Measurements from ENCODE around the gene MMP14. TPM values are rescaled to one million over a fixed set of nuclear protein-coding genes. Genes with fewer than 3 reads are reported as not detected.

The MMP14 gene
- total RNA-seq, 1 donor, result 580 TPM

DNA sequence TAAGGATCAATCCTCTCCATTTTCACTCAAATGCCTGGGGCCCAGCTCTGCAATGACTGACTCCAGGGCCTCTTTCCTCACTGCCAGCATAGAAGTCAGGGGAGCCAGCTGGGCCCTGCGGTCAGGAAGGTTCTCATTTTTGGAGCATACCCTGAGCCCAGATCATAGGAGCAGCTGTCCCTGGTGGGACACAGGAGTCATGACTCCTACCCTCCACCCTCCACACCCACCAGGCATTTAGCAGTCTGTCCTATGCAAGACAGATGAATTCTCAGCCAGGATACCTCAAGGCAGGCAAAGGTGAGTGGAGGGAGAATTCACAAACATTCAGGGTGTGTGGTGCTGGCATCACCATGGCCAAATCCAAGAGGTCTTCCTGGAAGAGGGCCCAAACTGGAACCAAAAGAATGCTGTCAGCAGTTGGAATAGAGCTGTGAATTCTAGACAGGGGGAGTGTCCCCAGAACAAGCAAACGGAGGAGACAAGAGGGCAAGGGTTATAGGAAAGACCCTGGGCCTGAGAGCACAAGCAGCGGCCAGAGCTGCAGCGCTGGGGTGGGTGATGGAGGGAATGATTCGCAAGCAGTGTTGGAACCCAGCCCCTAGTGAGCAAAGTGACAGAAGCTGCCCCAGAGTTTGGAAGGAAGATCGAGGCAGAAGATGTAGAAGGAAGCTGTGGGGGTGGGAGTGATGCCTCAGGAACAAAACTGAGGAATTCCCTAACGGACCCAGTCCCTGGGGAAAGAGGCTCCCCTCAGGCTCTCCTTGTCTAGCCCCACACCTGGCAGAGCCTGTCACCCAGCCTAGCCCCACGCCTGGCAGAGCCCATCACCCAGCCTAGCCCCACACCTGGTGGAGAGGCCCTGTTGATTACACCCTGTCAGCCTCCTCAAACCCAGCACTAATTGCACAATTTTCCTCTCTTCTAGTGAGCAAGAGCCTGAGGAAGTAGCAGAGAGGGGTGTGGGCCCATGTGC lies 42.2 kb downstream of the MMP14 start:
- peak; percentile 38 for DNase-seq (ENCODE audit: insufficient read length, low spot score, missing footprints)
- peaks cover 53% of the 10 kb centered on the region for H3K36me3 ChIP-seq (ENCODE audit: insufficient read depth, low read length)
- H3K9me3 ChIP-seq (ENCODE audit: low read depth, low read length), result no peaks in the 10 kb centered on the region
- H3K4me2 ChIP-seq (ENCODE audit: insufficient read depth, low read length), result no peak overlapping the region
- peaks cover 3% of the 10 kb centered on the region for H3K4me1 ChIP-seq (ENCODE audit: insufficient read depth, low read length)
- no peak overlapping the region for H3K27ac ChIP-seq (ENCODE audit: low read depth, low read length)
- TF ChIP-seq, protein P1, sequence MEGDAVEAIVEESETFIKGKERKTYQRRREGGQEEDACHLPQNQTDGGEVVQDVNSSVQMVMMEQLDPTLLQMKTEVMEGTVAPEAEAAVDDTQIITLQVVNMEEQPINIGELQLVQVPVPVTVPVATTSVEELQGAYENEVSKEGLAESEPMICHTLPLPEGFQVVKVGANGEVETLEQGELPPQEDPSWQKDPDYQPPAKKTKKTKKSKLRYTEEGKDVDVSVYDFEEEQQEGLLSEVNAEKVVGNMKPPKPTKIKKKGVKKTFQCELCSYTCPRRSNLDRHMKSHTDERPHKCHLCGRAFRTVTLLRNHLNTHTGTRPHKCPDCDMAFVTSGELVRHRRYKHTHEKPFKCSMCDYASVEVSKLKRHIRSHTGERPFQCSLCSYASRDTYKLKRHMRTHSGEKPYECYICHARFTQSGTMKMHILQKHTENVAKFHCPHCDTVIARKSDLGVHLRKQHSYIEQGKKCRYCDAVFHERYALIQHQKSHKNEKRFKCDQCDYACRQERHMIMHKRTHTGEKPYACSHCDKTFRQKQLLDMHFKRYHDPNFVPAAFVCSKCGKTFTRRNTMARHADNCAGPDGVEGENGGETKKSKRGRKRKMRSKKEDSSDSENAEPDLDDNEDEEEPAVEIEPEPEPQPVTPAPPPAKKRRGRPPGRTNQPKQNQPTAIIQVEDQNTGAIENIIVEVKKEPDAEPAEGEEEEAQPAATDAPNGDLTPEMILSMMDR (IDR thresholded peaks at IDR 0.05; ENCODE audit: extremely low read depth, low read depth, low read length), result no peak
- H3K27me3 ChIP-seq (ENCODE audit: insufficient read depth, low read length), result no peaks in the 10 kb centered on the region
- no peak overlapping the region for H3K4me3 ChIP-seq (ENCODE audit: insufficient read depth, low read length)
- no peak overlapping the region for H2AFZ ChIP-seq (ENCODE audit: low read length)
- peaks cover 24% of the 10 kb centered on the region for H3K79me2 ChIP-seq (ENCODE audit: insufficient read depth, low read length)
- peaks cover 24% of the 10 kb centered on the region for H4K20me1 ChIP-seq (ENCODE audit: insufficient read depth, low read length)

DNA sequence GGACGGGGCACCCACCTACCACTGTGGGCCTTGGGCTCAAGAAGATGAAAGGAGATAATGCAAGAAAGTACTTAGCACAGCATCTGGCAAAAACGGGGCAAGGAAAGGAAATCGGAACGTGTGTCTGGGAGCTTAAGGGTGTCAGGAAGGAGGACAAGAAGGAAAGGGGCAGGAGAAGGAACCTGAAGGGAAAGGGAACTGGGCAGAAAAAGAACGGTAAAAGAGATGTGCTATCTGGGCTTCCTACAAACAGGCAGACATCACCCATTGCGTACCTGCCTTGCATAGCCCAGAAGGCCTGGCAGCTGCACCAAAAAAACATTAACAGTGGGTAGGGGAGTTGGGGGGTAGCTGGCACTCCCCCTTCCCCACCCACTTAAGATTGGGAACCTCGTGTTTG lies 45.7 kb downstream of the MMP14 start:
- H2AFZ ChIP-seq (ENCODE audit: low read length), result no peak overlapping the region
- TF ChIP-seq, protein P1 (IDR thresholded peaks at IDR 0.05; ENCODE audit: extremely low read depth, low read depth, low read length), result no peak
- H3K9me3 ChIP-seq (ENCODE audit: low read depth, low read length), result no peaks in the 10 kb centered on the region
- H3K79me2 ChIP-seq (ENCODE audit: insufficient read depth, low read length), result no peaks in the 10 kb centered on the region
- DNase-seq (ENCODE audit: insufficient read length, low spot score, missing footprints), result peak; percentile 71
- peaks cover under 1% of the 10 kb centered on the region for H3K4me1 ChIP-seq (ENCODE audit: insufficient read depth, low read length)
- H3K4me3 ChIP-seq (ENCODE audit: insufficient read depth, low read length), result no peak overlapping the region
- no peaks in the 10 kb centered on the region for H3K27me3 ChIP-seq (ENCODE audit: insufficient read depth, low read length)
- no peak overlapping the region for H3K4me2 ChIP-seq (ENCODE audit: insufficient read depth, low read length)
- H4K20me1 ChIP-seq (ENCODE audit: insufficient read depth, low read length), result no peaks in the 10 kb centered on the region
- H3K27ac ChIP-seq (ENCODE audit: low read depth, low read length), result no peak overlapping the region
- peaks cover 21% of the 10 kb centered on the region for H3K36me3 ChIP-seq (ENCODE audit: insufficient read depth, low read length)

DNA sequence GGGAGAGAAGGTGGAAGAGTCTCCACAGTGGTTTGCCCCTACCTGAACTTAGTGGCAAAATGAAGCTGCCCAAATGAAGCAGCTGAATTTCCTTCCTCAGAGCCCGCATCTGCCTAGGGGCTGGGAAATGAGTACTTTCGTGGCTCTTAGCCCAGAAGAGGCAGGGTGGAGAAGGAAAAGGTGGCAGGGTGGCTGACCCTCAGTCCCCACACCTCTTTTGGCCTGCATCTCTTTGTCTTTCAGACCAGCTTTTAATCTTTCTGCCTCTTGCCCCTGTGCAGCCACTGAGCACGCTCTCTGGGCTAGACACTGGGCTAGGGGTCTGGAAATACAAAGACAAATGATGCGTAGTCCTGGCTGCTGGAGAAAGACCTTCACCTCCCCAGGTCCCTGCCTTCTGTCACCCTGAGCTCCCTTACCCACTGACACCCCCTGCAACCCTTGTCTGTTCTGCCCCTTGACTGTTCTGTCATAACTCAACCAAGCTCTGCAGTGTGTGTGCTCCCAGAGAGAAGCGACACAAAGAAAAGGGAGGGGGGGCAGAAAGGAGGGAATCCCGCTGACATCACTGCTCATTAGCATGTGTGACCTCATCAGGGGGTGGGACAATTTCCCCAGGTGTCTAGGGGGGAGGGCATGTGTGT lies 46.3 kb downstream of the MMP14 start:
- peaks cover 6% of the 10 kb centered on the region for H3K4me1 ChIP-seq (ENCODE audit: insufficient read depth, low read length)
- no peaks in the 10 kb centered on the region for H4K20me1 ChIP-seq (ENCODE audit: insufficient read depth, low read length)
- H3K9me3 ChIP-seq (ENCODE audit: low read depth, low read length), result no peaks in the 10 kb centered on the region
- H3K4me2 ChIP-seq (ENCODE audit: insufficient read depth, low read length), result peak overlapping the region; percentile 19
- TF ChIP-seq, protein P1 (IDR thresholded peaks at IDR 0.05; ENCODE audit: extremely low read depth, low read depth, low read length), result no peak
- no peak overlapping the region for H3K27ac ChIP-seq (ENCODE audit: low read depth, low read length)
- H3K36me3 ChIP-seq (ENCODE audit: insufficient read depth, low read length), result peaks cover 15% of the 10 kb centered on the region
- H3K27me3 ChIP-seq (ENCODE audit: insufficient read depth, low read length), result no peaks in the 10 kb centered on the region
- DNase-seq (ENCODE audit: insufficient read length, low spot score, missing footprints), result peak; percentile 93
- H2AFZ ChIP-seq (ENCODE audit: low read length), result no peak overlapping the region
- peaks cover under 1% of the 10 kb centered on the region for H3K79me2 ChIP-seq (ENCODE audit: insufficient read depth, low read length)
- H3K4me3 ChIP-seq (ENCODE audit: insufficient read depth, low read length), result no peak overlapping the region

Data from osteoblast (primary cell).